ENCODE data around the gene PNPO. TPM values are rescaled to one million over a fixed set of nuclear protein-coding genes. Genes with fewer than 3 reads are reported as not detected.

Gene PNPO
- total and polyA plus RNA-seq, 2 of the 13 experiments (the other 11 are each of a cell fraction or from before 2014, with no cell fraction given), result 47.9 to 63.3 TPM

GRCh38 chr17:47895347-47895855, 46.0 kb upstream of the PNPO start (continued):
- TF ChIP-seq AKNA (CRISPR knock-in tag; IDR thresholded peaks at IDR 0.05; ENCODE audit: borderline replicate concordance), result no peak
- TF ChIP-seq ZBTB20 (CRISPR knock-in tag; IDR thresholded peaks at IDR 0.05; ENCODE audit: borderline replicate concordance, low read depth), result peak; percentile 97
- no peak for TF ChIP-seq FOXJ3 (CRISPR knock-in tag; IDR thresholded peaks at IDR 0.05; ENCODE audit: borderline replicate concordance)
- no peak for TF ChIP-seq NBN (conservative IDR thresholded peaks at IDR 0.05)
- TF ChIP-seq ZNF503 (CRISPR knock-in tag; IDR thresholded peaks at IDR 0.05), result no peak
- no peak; the same call in 1 of the 2 replicates for TF ChIP-seq KMT2A (CRISPR knock-in tag; IDR thresholded peaks at IDR 0.05)
- TF ChIP-seq SNAPC5 (CRISPR knock-in tag; IDR thresholded peaks at IDR 0.05; ENCODE audit: borderline replicate concordance), result peak; percentile 77; the same call in 1 of the 2 replicates
- TF ChIP-seq TAF1 (CRISPR knock-in tag; IDR thresholded peaks at IDR 0.05), result peak; percentile 89
- TF ChIP-seq BATF2 (CRISPR knock-in tag; IDR thresholded peaks at IDR 0.05), result no peak
- TF ChIP-seq HNF4G (IDR thresholded peaks at IDR 0.05; ENCODE audit: borderline replicate concordance, low read depth, low read length), result peak; percentile 67; the same call in 1 of the 2 replicates
- no peak; the same call in 1 of the 2 replicates for TF ChIP-seq HNF4G (CRISPR knock-in tag; IDR thresholded peaks at IDR 0.05; ENCODE audit: borderline replicate concordance, low read depth)
- TF ChIP-seq ZNF446 (CRISPR knock-in tag; IDR thresholded peaks at IDR 0.05), result no peak
- TF ChIP-seq FOXP1 (IDR thresholded peaks at IDR 0.05), result no peak
- peak; percentile 41; the same call in 1 of the 2 replicates for TF ChIP-seq FOXP1 (CRISPR knock-in tag; IDR thresholded peaks at IDR 0.05)
- TF ChIP-seq GLMP (CRISPR knock-in tag; IDR thresholded peaks at IDR 0.05; ENCODE audit: borderline replicate concordance), result no peak
- 0 out of 2 replicates have a peak, but pooled peaks have one; percentile 16 for TF ChIP-seq ARHGAP35 (CRISPR knock-in tag; IDR thresholded peaks at IDR 0.05; ENCODE audit: borderline replicate concordance)
- peak; percentile 42; the same call in 1 of the 2 replicates for TF ChIP-seq HNF1B (CRISPR knock-in tag; IDR thresholded peaks at IDR 0.05)
- TF ChIP-seq SOX5 (CRISPR knock-in tag; IDR thresholded peaks at IDR 0.05; ENCODE audit: borderline replicate concordance), result peak; percentile 26; the same call in 1 of the 2 replicates
- TF ChIP-seq BCL6 (CRISPR knock-in tag; IDR thresholded peaks at IDR 0.05), result peak; percentile 35; the same call in 1 of the 2 replicates
- TF ChIP-seq ZNF782 (CRISPR knock-in tag; IDR thresholded peaks at IDR 0.05; ENCODE audit: borderline replicate concordance), result peak; percentile 65; the same call in 1 of the 2 replicates
